NT2/D1 (cell line): ENCODE measurements around the gene CDH4.

ENCODE experiments used
- SUZ12 ChIP-seq: IDR thresholded peaks from 2 replicates; pipeline ENCODE4 v1.6.1; 2011; ENCODE audit not compliant: insufficient read length, insufficient read depth; ENCODE audit errors: extremely low read depth
- YY1 ChIP-seq: IDR thresholded peaks from 2 replicates; pipeline ENCODE4 v1.6.1; 2011; ENCODE audit not compliant: insufficient read length, insufficient read depth
- ZNF274 ChIP-seq: IDR thresholded peaks from 2 replicates; pipeline ENCODE4 v1.6.1; 2011; ENCODE audit warnings: mild to moderate bottlenecking, low read depth, low read length

GRCh38 chr20:61694682-61695081 is 442.6 kb downstream of the CDH4 start:
- no peak for TF ChIP-seq YY1
- no peak for TF ChIP-seq ZNF274
- TF ChIP-seq SUZ12: no peak
